ENCODE results near the gene OPCML.

OPCML gene

GRCh38 chr11:133531971-133532651, at the start of gene OPCML:
TSS of gene OPCML (minus strand) at chr11:133532501.
- DNase-seq: no peak

- DNase-seq: no peak
Measured at GRCh38 chr11:133581091-133581490, 48.8 kb upstream of the OPCML start.

GRCh38 chr11:133579165-133580031, 47.1 kb upstream of the OPCML start:
- DNase-seq: no peak

GRCh38 chr11:133577403-133577802, 45.1 kb upstream of the OPCML start:
- no peak for DNase-seq

GRCh38 chr11:133576351-133576750, 44.0 kb upstream of the OPCML start:
- DNase-seq: no peak

GRCh38 chr11:133573081-133573480, 40.8 kb upstream of the OPCML start:
- DNase-seq: no peak

GRCh38 chr11:133570376-133570775, 38.1 kb upstream of the OPCML start:
- no peak for DNase-seq

GRCh38 chr11:133563505-133564025, 31.3 kb upstream of the OPCML start:
- DNase-seq: no peak

- DNase-seq: no peak
Measured at GRCh38 chr11:133560472-133560855, 28.2 kb upstream of the OPCML start.

GRCh38 chr11:133559833-133560471, 27.7 kb upstream of the OPCML start:
- DNase-seq: no peak

- no peak for DNase-seq
Measured at GRCh38 chr11:133559382-133559781, 27.1 kb upstream of the OPCML start.

GRCh38 chr11:133555034-133555433, 22.7 kb upstream of the OPCML start:
- DNase-seq: no peak

GRCh38 chr11:133553885-133554740, 21.8 kb upstream of the OPCML start:
- no peak for DNase-seq

GRCh38 chr11:133552938-133553337, 20.6 kb upstream of the OPCML start:
- DNase-seq: no peak

- DNase-seq: no peak
Measured at GRCh38 chr11:133551064-133551463, 18.8 kb upstream of the OPCML start.

GRCh38 chr11:133549826-133550225, 17.5 kb upstream of the OPCML start:
- no peak for DNase-seq

- no peak for DNase-seq
Measured at GRCh38 chr11:133548641-133549040, 16.3 kb upstream of the OPCML start.

GRCh38 chr11:133547808-133548494, 15.7 kb upstream of the OPCML start:
- no peak for DNase-seq

- DNase-seq: no peak
Measured at GRCh38 chr11:133545199-133545803, 13.0 kb upstream of the OPCML start.

- DNase-seq: no peak
Measured at GRCh38 chr11:133541720-133542095, 9.4 kb upstream of the OPCML start.

GRCh38 chr11:133541021-133541719, 8.9 kb upstream of the OPCML start:
- DNase-seq: no peak

Measured in stimulated activated CD4-positive, alpha-beta T cell treated with anti-CD3 and anti-CD28 coated beads, Interleukin-4, amount 100 ng/mL, for 4 hours (primary cell).